C4-2B (cell line): ENCODE data around the gene ATP5F1B.

Experiments used
- H3K27ac ChIP-seq: fragments of 450-650 bp; 2 replicates; pipeline ENCODE4 v1.5.1; 2017
- CTCF ChIP-seq: fragments of 450-650 bp; conservative IDR thresholded peaks from 2 replicates; pipeline ENCODE4 v1.5.1; 2017; ENCODE audit warnings: mild to moderate bottlenecking
- ZFX ChIP-seq: fragments of 450-650 bp; IDR thresholded peaks from 2 replicates; pipeline ENCODE4 v1.6.1; 2017

Gene ATP5F1B

GRCh38 chr12:56682323-56682722, 36.5 kb upstream of the ATP5F1B start:
- no peak overlapping the region for H3K27ac ChIP-seq
- TF ChIP-seq CTCF, result no peak
- no peak for TF ChIP-seq ZFX

- TF ChIP-seq ZFX (no peak), CTCF (no peak)
- no peak overlapping the region for H3K27ac ChIP-seq
Observed at GRCh38 chr12:56679883-56680575, 34.2 kb upstream of the ATP5F1B start.

- H3K27ac ChIP-seq, result no peak overlapping the region
Observed at GRCh38 chr12:56678852-56679251, 33.1 kb upstream of the ATP5F1B start.

GRCh38 chr12:56677680-56678079, 31.9 kb upstream of the ATP5F1B start:
- no peak overlapping the region for H3K27ac ChIP-seq
- no peak for TF ChIP-seq CTCF
- TF ChIP-seq ZFX, result no peak

More at GRCh38 chr12:56678852-56679251, 33.1 kb upstream of the ATP5F1B start:
- TF ChIP-seq ZFX (no peak), CTCF (no peak)

- H3K27ac ChIP-seq, result no peak overlapping the region
- TF ChIP-seq CTCF, result no peak
- no peak for TF ChIP-seq ZFX
Observed at GRCh38 chr12:56676851-56677580, 31.2 kb upstream of the ATP5F1B start.

- TF ChIP-seq ZFX, result no peak
- TF ChIP-seq CTCF, result no peak
- no peak overlapping the region for H3K27ac ChIP-seq
Observed at GRCh38 chr12:56671608-56672007, 25.8 kb upstream of the ATP5F1B start.

GRCh38 chr12:56670836-56671235, 25.1 kb upstream of the ATP5F1B start:
- no peak overlapping the region for H3K27ac ChIP-seq

More at GRCh38 chr12:56670836-56671235, 25.1 kb upstream of the ATP5F1B start:
- no peak for TF ChIP-seq ZFX
- TF ChIP-seq CTCF, result no peak
